Transverse colon (tissue), 4 donors: Measurements from ENCODE around the gene CCDC148. TPM values are rescaled to one million over a fixed set of nuclear protein-coding genes. Genes with fewer than 3 reads are reported as not detected.

Source experiments
- DNase-seq: peaks from one replicate; pipeline ENCODE4 v3.0.0-alpha.2; 2019
- H3K27ac ChIP-seq, 4 donors: fragments of 200-600 bp; sonication (generic); 2 replicates each; pipeline ENCODE4 v1.5.1; 2016 to 2018; ENCODE audit warnings: inconsistent platforms in 4 of 4
- H3K27me3 ChIP-seq: fragments of 200-600 bp; sonication (generic); 2 replicates; pipeline ENCODE4 v1.5.1; 2017; ENCODE audit warnings: inconsistent platforms
- H3K36me3 ChIP-seq, 4 donors: fragments of 200-600 bp; sonication (generic); 2 replicates each; pipeline ENCODE4 v1.5.1; 2017 to 2019; ENCODE audit warnings: inconsistent platforms in 4 of 4
- H3K4me1 ChIP-seq, 4 donors: fragments of 200-600 bp; sonication (generic); 2 replicates each; pipeline ENCODE4 v1.5.1; 2017 to 2020; ENCODE audit warnings: inconsistent platforms in 4 of 4
- H3K4me3 ChIP-seq, 4 donors: fragments of 200-600 bp; sonication (generic); 1 replicate in 1 of 4; 2 replicates in 3 of 4; pipeline versions ENCODE4 v1.5.1 to v1.6.1; 2017 to 2019; ENCODE audit warnings: inconsistent platforms in 4 of 4
- H3K9me3 ChIP-seq, 2 donors: fragments of 200-600 bp; sonication (generic); 2 replicates each; pipeline ENCODE4 v1.5.1; 2017 to 2019; ENCODE audit warnings: inconsistent platforms in 2 of 2
- EP300 ChIP-seq: sonication (generic); formaldehyde crosslinking; IDR thresholded peaks from one replicate; pipeline ENCODE4 v1.6.1; 2017; ENCODE audit warnings: antibody characterized with exemption, low read depth
- POLR2A ChIP-seq: fragments of 450-650 bp; IDR thresholded peaks from one replicate; pipeline ENCODE4 v1.6.1; 2016; ENCODE audit warnings: antibody characterized with exemption, mild to moderate bottlenecking, moderate library complexity
- POLR2AphosphoS5 ChIP-seq, 3 donors: sonication (generic); formaldehyde crosslinking; IDR thresholded peaks; one replicate each; pipeline ENCODE4 v1.6.1; 2016; ENCODE audit warnings: antibody characterized with exemption in 3 of 3
- WGBS, 2 donors: methylation state at CpG; one replicate each; pipeline ENCODE4 v1.1.5; 2018; ENCODE audit warnings: low coverage in 1 of 2; 5-methylcytosine and 5-hydroxymethylcytosine counted together
- in situ Hi-C, 4 donors: fragments of 200-750 bp; cut with MboI; loops; one replicate each; pipeline versions ENCODE4 v1.15.0 to v1.15.1; 2017; ENCODE audit warnings: low sequenced_read_pairs in 3 of 4, low pct_ligation_motif_present in 1 of 4, low pct_unique_long_range_greater_than_20kb in 1 of 4
- intact Hi-C: fragments of 100-400 bp; cut with DNase I; formaldehyde crosslinking; loops from one replicate; pipeline ENCODE4 v1.15.1; 2023; ENCODE audit warnings: low total_unique reads
- total RNA-seq, 4 donors: library from RNA; depleted of rRNA; stranded (reverse); fragments of >200 nt; gene quantifications; one replicate each; pipeline ENCODE4 v1.1.0, GENCODE V29; 2016
- TF ChIP-seq, protein P1 (sequence below), 5 experiments: fragments of 200-600 bp in 3 of 5; fragments of 450-650 bp in 2 of 5; sonication (generic) in 3 of 5; IDR thresholded peaks; 1 replicate in 2 of 5; 2 replicates in 3 of 5; pipeline ENCODE4 v1.5.1; 2016 to 2017; ENCODE audit warnings: antibody characterized with exemption in 5 of 5, inconsistent platforms in 3 of 5, mild to moderate bottlenecking in 2 of 5, moderate library complexity in 1 of 5

The CCDC148 gene
- total RNA-seq, 4 donors from 2014 or later, result 0.48 TPM; not detected in 3

DNA sequence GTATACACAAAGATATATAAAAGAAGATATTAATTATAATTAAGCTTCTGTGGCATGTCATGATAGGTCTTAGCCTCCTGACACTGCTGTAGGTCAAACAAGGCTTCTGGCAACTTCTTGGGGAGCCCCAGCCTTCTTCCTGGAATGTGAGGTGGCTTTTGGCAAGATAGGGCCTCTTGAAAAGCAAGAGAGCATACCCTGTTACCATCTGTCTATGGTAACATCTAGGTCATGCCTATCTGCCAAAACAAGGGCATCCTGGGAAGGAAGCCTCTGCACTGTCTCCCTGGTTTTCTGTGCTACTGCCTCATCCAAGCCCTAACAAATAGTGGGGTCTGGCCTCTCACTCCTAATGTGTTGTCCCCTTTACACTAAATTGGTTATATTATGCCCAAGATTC is 70.9 kb downstream of the CCDC148 start:
- Histone ChIP-seq H3K36me3 (no peaks in the 10 kb centered on the region), H3K27ac (no peak overlapping the region), H3K27me3 (no peaks in the 10 kb centered on the region), H3K4me3 (no peak overlapping the region), H3K4me1 (no peaks in the 10 kb centered on the region), H3K9me3 (no peaks in the 10 kb centered on the region)
- DNase-seq, result no peak
- no peak for TF ChIP-seq POLR2A
- no peak for TF ChIP-seq POLR2AphosphoS5 (IDR thresholded peaks at IDR 0.05)
- TF ChIP-seq EP300, result no peak
- TF ChIP-seq, protein P1, sequence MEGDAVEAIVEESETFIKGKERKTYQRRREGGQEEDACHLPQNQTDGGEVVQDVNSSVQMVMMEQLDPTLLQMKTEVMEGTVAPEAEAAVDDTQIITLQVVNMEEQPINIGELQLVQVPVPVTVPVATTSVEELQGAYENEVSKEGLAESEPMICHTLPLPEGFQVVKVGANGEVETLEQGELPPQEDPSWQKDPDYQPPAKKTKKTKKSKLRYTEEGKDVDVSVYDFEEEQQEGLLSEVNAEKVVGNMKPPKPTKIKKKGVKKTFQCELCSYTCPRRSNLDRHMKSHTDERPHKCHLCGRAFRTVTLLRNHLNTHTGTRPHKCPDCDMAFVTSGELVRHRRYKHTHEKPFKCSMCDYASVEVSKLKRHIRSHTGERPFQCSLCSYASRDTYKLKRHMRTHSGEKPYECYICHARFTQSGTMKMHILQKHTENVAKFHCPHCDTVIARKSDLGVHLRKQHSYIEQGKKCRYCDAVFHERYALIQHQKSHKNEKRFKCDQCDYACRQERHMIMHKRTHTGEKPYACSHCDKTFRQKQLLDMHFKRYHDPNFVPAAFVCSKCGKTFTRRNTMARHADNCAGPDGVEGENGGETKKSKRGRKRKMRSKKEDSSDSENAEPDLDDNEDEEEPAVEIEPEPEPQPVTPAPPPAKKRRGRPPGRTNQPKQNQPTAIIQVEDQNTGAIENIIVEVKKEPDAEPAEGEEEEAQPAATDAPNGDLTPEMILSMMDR (IDR thresholded peaks at IDR 0.05), result no peak
- in situ Hi-C loops (no loop called here), intact Hi-C loops (no loop called here)

DNA sequence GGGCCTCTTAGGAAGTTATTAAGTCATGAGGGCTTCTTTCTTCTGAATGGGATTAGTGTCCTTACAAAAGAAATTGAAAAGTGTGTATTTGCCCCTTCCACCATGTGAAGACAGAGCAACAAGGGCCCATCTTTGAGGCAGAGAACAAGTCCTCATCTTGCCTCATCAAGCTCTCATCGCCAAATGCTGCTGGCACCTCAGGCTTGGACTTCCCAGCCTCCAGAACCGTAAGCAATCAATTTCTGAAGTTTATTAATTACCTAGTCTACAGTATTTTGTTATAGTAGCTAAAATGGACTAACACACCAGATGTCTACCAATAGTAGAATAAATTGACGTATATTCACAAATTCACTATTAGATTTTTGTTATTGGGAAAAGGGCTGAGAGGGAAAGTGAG is 74.6 kb downstream of the CCDC148 start:
- TF ChIP-seq, protein P1 (IDR thresholded peaks at IDR 0.05), result no peak
- TF ChIP-seq EP300 (no peak), POLR2AphosphoS5 (IDR thresholded peaks at IDR 0.05) (no peak), POLR2A (no peak)
- DNase-seq, result no peak
- no peaks in the 10 kb centered on the region for H3K27me3 ChIP-seq
- WGBS, 2 donors, result 83 to 95% methylated on average over 2 to 3 of the region's 3 CpGs
- in situ Hi-C loops, result no loop called here
- intact Hi-C loops, result no loop called here
- no peaks in the 10 kb centered on the region for H3K9me3 ChIP-seq
- H3K4me1 ChIP-seq, result no peaks in the 10 kb centered on the region
- no peak overlapping the region for H3K4me3 ChIP-seq
- no peak overlapping the region for H3K27ac ChIP-seq
- H3K36me3 ChIP-seq, result no peaks in the 10 kb centered on the region

DNA sequence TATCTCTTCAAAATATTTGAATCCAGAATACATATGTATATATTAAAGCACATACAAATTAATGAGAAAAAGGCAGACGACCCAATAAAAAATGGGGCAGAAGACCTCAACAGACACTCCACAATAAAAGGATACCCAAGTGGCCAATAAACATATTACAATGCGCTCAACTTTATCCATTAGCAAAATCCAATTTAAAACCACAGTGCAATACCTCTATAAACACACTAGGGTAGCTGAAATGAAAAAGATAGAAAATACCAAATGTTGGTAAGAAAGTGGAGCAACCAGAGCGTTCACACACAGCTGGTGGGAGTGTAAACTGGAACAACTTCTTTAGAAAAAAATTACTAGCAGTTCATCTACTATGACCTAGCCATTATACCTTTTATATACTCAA is 75.3 kb downstream of the CCDC148 start:
- Histone ChIP-seq H3K27me3 (no peaks in the 10 kb centered on the region), H3K36me3 (no peaks in the 10 kb centered on the region)

DNA sequence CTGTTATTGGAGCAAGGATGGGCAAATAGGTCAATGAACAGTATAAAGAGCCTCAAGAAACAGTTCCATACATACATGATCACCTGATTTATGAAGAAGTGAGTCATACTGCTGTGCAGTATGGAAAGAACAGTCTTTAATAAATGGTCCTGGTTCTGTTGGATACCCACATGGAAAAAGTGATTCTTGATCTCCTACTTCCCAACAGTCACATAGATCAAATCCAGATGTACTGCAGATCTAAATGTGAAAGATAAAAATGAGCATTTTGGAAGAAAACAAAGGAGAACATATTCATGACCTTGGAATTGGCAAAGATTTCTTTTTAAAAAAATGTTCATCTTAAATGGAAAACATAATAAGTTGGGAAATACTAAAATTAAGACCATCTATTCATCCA is 75.8 kb downstream of the CCDC148 start:
- DNase-seq, result no peak
- Histone ChIP-seq H3K27ac (no peak overlapping the region), H3K36me3 (no peaks in the 10 kb centered on the region), H3K9me3 (no peaks in the 10 kb centered on the region), H3K4me1 (no peaks in the 10 kb centered on the region), H3K27me3 (no peaks in the 10 kb centered on the region), H3K4me3 (no peak overlapping the region)
- intact Hi-C loops (no loop called here), in situ Hi-C loops (no loop called here)
- TF ChIP-seq POLR2A (no peak), EP300 (no peak), POLR2AphosphoS5 (IDR thresholded peaks at IDR 0.05) (no peak)
- TF ChIP-seq, protein P1 (IDR thresholded peaks at IDR 0.05), result no peak

More for the DNA sequence above, 75.3 kb downstream of the CCDC148 start:
- no peaks in the 10 kb centered on the region for H3K4me1 ChIP-seq
- H3K27ac ChIP-seq, result no peak overlapping the region
- H3K9me3 ChIP-seq, result no peaks in the 10 kb centered on the region
- no peak overlapping the region for H3K4me3 ChIP-seq
- DNase-seq, result no peak
- no peak for TF ChIP-seq EP300
- TF ChIP-seq POLR2AphosphoS5 (IDR thresholded peaks at IDR 0.05), result no peak
- TF ChIP-seq, protein P1 (IDR thresholded peaks at IDR 0.05), result peak in 1 of 5 experiments; percentile 7
- TF ChIP-seq POLR2A, result no peak
- intact Hi-C loops, result no loop called here
- 84 to 88% methylated on average over 3 of the region's 3 CpGs for WGBS, 2 donors
- in situ Hi-C loops, result no loop called here
